Activated naive CD8-positive, alpha-beta T cell (primary cell): ENCODE measurements around the gene RGL4.
"Not testable (repeated sequence)": the region's sequence is repeated elsewhere in the genome, so short reads cannot be mapped to it uniquely, and the experiment has no call there.

ENCODE experiments used
- H3K27ac Mint-ChIP-seq: one replicate; pipeline ENCODE4 v1.8.0; 2021; ENCODE audit warnings: mixed read lengths
- H3K27me3 Mint-ChIP-seq: one replicate; pipeline ENCODE4 v1.8.0; 2021; ENCODE audit warnings: mixed read lengths
- H3K36me3 Mint-ChIP-seq: one replicate; pipeline ENCODE4 v1.8.0; 2021; ENCODE audit warnings: mixed read lengths
- H3K4me1 Mint-ChIP-seq: one replicate; pipeline ENCODE4 v1.8.0; 2021; ENCODE audit warnings: low read depth, mixed read lengths
- H3K4me3 Mint-ChIP-seq: one replicate; pipeline ENCODE4 v1.8.0; 2021; ENCODE audit warnings: mild to moderate bottlenecking, mixed read lengths
- H3K9me3 Mint-ChIP-seq: one replicate; pipeline ENCODE4 v1.8.0; 2021; ENCODE audit warnings: low read depth, mixed read lengths

The RGL4 gene

DNA sequence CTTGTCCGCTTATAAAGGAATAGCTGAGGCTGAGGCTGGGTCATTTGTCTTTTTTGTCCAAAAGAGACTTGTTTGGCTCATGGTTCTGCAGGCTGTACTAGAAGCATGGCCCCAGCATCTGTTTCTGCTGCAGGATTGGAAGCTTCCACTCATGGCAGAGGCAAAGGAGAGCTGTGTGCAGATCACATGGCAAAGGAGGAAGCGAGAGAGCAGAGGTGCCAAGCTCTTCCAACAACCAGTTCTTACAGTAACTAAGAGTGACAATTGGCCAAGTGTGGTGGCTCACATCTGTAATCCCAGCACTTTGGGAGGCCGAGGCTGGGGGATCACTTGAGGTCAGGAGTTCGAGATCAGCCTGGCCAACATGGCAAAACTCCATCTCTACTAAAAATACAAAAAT is 37.3 kb downstream of the RGL4 start:
- H3K36me3 Mint-ChIP-seq, H3K27ac Mint-ChIP-seq, H3K9me3 Mint-ChIP-seq, H3K4me1 Mint-ChIP-seq, H3K4me3 Mint-ChIP-seq, H3K27me3 Mint-ChIP-seq: not testable (repeated sequence)

DNA sequence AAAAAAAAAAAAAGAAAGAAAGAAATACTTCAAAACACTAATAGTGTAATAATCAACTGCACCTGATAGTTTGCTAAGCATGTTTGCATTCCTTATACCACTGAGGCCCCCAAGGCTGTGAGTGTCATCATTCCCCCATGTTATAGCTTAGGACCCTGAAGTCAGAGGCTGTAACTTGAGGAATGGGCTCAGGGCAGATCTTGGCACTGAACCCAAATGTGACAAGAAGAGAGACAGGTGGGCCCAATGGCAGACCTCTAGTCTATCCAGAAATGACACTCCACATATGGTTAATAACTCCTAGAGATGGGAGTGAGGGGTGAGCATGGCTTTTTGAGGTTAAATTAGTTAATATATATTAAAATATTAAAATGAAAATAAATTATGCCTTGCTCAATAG is 46.9 kb downstream of the RGL4 start:
- H3K4me1 Mint-ChIP-seq: no peaks in the 10 kb centered on the region
- H3K27me3 Mint-ChIP-seq: no peaks in the 10 kb centered on the region

DNA sequence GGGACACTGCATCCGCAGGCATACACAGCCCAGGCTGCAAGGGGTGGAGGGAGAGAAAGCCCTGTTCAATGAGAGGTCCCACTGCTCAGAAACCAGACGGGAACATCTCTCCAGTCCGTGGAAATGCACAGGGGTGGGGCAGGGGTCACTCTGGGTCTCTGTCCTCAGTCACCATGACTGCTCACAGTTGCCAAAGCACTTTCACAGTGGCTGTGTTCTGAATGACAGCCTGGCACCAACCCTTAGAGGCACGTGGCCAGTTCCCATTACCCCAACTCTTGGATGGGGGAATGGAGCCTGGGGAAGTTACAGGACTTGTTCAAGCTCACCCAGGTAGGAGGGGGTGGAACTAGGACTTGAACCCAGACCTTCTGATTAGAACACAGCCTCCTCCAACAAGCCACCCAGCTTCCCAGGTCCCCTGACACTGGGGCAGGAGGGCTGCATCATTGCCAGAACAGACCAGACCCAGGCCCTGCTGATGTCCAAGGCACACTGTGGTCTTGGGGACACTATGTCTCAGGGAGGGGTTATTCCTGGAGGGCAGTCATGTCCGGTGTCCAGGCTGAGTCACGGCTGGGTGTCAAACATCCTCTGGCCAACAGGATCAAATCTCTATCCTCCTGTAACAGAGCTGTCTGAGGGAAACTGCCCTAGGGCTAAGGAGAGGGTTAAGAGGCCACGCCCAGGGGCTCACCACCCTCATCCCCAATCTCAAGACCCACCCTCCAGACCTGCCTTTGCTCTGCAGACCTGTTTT is 51.9 kb downstream of the RGL4 start:
- no peaks in the 10 kb centered on the region for H3K27me3 Mint-ChIP-seq
- no peaks in the 10 kb centered on the region for H3K9me3 Mint-ChIP-seq
- no peak overlapping the region for H3K27ac Mint-ChIP-seq
- H3K4me1 Mint-ChIP-seq: no peaks in the 10 kb centered on the region
- no peak overlapping the region for H3K4me3 Mint-ChIP-seq
- peaks cover 16% of the 10 kb centered on the region for H3K36me3 Mint-ChIP-seq

More for the DNA sequence above, 46.9 kb downstream of the RGL4 start:
- H3K4me3 Mint-ChIP-seq: no peak overlapping the region
- no peaks in the 10 kb centered on the region for H3K9me3 Mint-ChIP-seq
- H3K36me3 Mint-ChIP-seq: no peaks in the 10 kb centered on the region
- H3K27ac Mint-ChIP-seq: no peak overlapping the region

DNA sequence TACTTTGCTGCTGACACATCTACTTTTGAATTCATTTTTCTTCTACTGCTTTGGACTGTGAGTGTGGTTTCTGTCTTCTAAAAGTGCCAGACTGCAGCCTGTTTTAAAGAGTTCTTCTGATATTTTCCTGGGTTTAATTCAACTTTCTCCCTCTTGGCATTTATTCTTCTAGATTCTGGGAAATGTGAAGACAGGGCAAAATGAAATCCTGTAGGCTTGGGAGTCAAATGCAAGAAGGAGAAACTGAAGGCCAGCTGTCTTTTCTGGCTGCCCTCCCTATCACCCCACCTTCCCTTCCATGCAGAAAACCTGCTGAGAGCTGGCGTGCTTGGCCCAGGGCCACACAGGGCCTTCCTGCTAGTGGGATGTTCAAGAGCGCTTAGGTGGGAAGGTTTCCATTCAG is 52.5 kb downstream of the RGL4 start:
- H3K27me3 Mint-ChIP-seq: no peaks in the 10 kb centered on the region
- no peaks in the 10 kb centered on the region for H3K4me1 Mint-ChIP-seq
- H3K36me3 Mint-ChIP-seq: peaks cover 16% of the 10 kb centered on the region
- no peak overlapping the region for H3K27ac Mint-ChIP-seq
- H3K4me3 Mint-ChIP-seq: no peak overlapping the region
- H3K9me3 Mint-ChIP-seq: no peaks in the 10 kb centered on the region

DNA sequence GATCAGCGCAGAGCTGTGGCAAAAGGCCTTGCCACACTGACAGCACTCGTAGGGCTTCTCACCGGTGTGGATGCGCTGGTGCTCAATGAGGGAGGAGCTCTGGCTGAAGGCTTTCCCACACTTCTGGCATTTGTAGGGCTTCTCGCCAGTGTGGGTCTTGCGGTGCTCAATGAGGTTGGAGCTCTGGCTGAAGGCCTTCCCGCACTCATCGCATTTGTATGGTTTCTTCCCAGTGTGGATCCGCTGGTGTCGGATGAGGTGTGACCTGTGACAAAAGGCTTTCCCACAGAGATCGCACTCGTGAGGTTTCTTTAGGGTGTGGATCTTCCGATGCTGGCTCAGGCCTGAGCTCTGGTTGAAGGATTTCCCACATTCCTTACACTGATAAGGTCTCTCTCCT is 53.2 kb downstream of the RGL4 start:
- H3K4me1 Mint-ChIP-seq: no peaks in the 10 kb centered on the region
- no peak overlapping the region for H3K27ac Mint-ChIP-seq
- H3K27me3 Mint-ChIP-seq: no peaks in the 10 kb centered on the region
- H3K36me3 Mint-ChIP-seq: peaks cover 16% of the 10 kb centered on the region
- H3K9me3 Mint-ChIP-seq: no peaks in the 10 kb centered on the region
- no peak overlapping the region for H3K4me3 Mint-ChIP-seq

DNA sequence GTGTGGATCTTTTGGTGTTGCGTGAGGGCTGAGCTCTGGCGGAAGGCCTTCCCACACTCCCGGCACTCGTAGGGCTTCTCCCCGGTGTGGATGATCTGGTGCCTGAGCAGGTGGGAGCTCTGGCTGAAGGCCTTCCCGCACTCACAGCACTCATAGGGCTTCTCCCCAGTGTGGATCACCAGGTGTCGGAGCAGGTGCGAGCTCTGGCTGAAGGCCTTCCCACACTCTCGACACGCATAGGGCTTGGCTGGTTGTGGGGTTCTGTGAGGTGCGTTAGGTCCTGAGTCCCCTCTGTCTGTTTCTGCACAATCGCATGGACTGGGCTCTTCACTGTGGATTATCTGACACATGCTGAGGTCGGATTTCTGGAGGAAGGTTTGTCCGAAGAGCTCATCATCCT is 53.7 kb downstream of the RGL4 start:
- H3K27ac Mint-ChIP-seq: no peak overlapping the region
- no peaks in the 10 kb centered on the region for H3K9me3 Mint-ChIP-seq
- H3K4me3 Mint-ChIP-seq: no peak overlapping the region
- H3K4me1 Mint-ChIP-seq: peaks cover under 1% of the 10 kb centered on the region
- H3K27me3 Mint-ChIP-seq: no peaks in the 10 kb centered on the region
- H3K36me3 Mint-ChIP-seq: peaks cover 16% of the 10 kb centered on the region

DNA sequence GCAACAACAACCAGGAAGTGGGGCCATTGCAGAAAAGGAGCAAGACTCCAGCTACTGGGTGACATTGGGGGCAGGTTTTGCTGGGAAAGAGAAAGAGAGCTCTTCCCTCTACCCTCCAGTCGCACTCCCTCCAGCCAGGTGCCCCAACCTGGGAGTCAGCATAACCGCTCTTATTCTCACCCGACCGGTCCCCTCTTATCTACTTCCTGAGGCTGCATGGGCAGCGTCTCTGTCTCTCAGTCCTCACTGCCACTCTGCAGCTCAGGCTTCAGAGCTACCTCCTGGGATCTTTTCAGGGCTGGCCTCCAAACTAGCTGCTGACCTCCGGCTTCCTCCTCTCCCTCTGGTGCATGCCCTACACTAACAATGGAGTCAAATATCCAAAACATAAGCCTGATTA is 55.0 kb downstream of the RGL4 start:
- H3K27me3 Mint-ChIP-seq: no peaks in the 10 kb centered on the region
- peaks cover 16% of the 10 kb centered on the region for H3K36me3 Mint-ChIP-seq
- H3K4me1 Mint-ChIP-seq: peaks cover 8% of the 10 kb centered on the region
- no peaks in the 10 kb centered on the region for H3K9me3 Mint-ChIP-seq
- H3K4me3 Mint-ChIP-seq: no peak overlapping the region
- H3K27ac Mint-ChIP-seq: no peak overlapping the region
